Tibial nerve (tissue), 4 donors: ENCODE results near the gene EPS8. TPM values are rescaled to one million over a fixed set of nuclear protein-coding genes. Genes with fewer than 3 reads are reported as not detected.

Experiments
- DNase-seq, 2 donors: peaks; one replicate each; pipeline ENCODE4 v3.0.0-alpha.2; 2019; ENCODE audit warnings: low spot score in 2 of 2
- H3K27ac ChIP-seq, 4 donors: fragments of 200-600 bp; sonication (generic) in 3 of 4; one replicate each; pipeline ENCODE4 v1.5.1; 2017 to 2019; ENCODE audit warnings: mild to moderate bottlenecking in 1 of 4
- H3K27me3 ChIP-seq, 2 donors: fragments of 200-600 bp; sonication (generic) in 1 of 2; one replicate each; pipeline versions ENCODE4 v1.5.1 to v1.6.0; 2017 to 2019
- H3K36me3 ChIP-seq, 3 donors: fragments of 200-600 bp; sonication (generic); one replicate each; pipeline ENCODE4 v1.5.1; 2018 to 2019
- H3K4me1 ChIP-seq, 4 donors: fragments of 200-600 bp; sonication (generic) in 3 of 4; one replicate each; pipeline ENCODE4 v1.5.1; 2017 to 2019
- H3K4me3 ChIP-seq, 4 donors: fragments of 200-600 bp; sonication (generic) in 3 of 4; one replicate each; pipeline ENCODE4 v1.5.1; 2017 to 2019; ENCODE audit warnings: mild to moderate bottlenecking in 1 of 4, moderate library complexity in 1 of 4
- H3K9me3 ChIP-seq, 4 donors: fragments of 200-600 bp; sonication (generic) in 3 of 4; one replicate each; pipeline ENCODE4 v1.5.1; 2017 to 2019
- EP300 ChIP-seq, 2 donors: sonication (generic); formaldehyde crosslinking; IDR thresholded peaks; one replicate each; pipeline ENCODE4 v1.6.1; 2017; ENCODE audit warnings: antibody characterized with exemption in 2 of 2, mild to moderate bottlenecking in 1 of 2
- POLR2A ChIP-seq, 2 donors: fragments of 450-650 bp; IDR thresholded peaks; one replicate each; pipeline ENCODE4 v1.6.1; 2017; ENCODE audit warnings: antibody characterized with exemption in 2 of 2, mild to moderate bottlenecking in 2 of 2, moderate library complexity in 2 of 2
- WGBS, 2 donors: methylation state at CpG; one replicate each; pipeline ENCODE4 v1.1.5; 2018; 5-methylcytosine and 5-hydroxymethylcytosine counted together
- total RNA-seq, 4 donors: library from RNA; depleted of rRNA; stranded (reverse); fragments of >200 nt; gene quantifications; one replicate each; pipeline ENCODE4 v1.1.0, GENCODE V29; 2016
- TF ChIP-seq, protein P1 (sequence below), 5 experiments: fragments of 200-600 bp in 3 of 5; fragments of 450-650 bp in 2 of 5; sonication (generic) in 3 of 5; IDR thresholded peaks; one replicate each; pipeline ENCODE4 v1.5.1; 2016 to 2019; ENCODE audit warnings: antibody characterized with exemption in 5 of 5, mild to moderate bottlenecking in 3 of 5, moderate library complexity in 2 of 5

The EPS8 gene
- total RNA-seq, 4 donors from 2014 or later: 153 to 215 (median 193) TPM

DNA sequence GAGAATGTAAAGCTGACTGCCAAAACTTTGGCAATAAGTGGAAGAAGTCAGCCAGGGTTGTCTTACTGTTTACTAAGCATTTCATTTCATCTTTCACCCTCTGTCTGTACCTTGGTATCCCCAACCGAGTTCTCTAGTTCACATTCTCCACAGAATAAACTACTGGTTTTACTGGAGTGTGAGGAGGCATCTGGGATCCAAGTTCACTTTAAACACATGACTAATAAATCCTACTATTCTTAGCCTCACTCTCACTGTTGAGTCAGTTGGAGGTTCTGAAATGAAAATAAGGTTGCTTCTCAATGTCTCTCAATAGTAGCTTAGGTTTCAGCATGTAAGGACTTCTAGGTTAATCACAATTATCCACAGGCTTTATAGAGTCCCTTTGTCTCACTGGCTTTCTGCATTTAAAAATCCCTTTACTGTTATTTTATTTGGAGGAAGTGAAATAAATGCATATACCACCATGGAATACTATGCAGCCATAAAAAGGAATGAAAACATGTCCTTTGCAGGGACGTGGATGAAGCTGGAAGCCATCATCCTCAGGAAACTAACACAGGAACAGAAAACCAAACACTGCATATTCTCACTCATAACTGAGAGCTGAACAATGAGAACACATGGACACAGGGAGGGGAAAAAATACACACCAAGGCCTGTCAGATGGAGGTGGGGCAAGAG, 95.8 kb downstream of the EPS8 start:
- no peaks in the 10 kb centered on the region for H3K9me3 ChIP-seq
- H3K4me1 ChIP-seq: peaks cover 0 to 51% (median 26%) of the 10 kb centered on the region in 4 donors
- DNase-seq: no peak
- 86 to 89% methylated on average over 2 of the region's 2 CpGs for WGBS, 2 donors
- no peak overlapping the region for H3K4me3 ChIP-seq
- no peaks in the 10 kb centered on the region for H3K36me3 ChIP-seq
- peak overlapping the region in 1 of 4 donors; percentile 9 for H3K27ac ChIP-seq
- TF ChIP-seq, protein P1, sequence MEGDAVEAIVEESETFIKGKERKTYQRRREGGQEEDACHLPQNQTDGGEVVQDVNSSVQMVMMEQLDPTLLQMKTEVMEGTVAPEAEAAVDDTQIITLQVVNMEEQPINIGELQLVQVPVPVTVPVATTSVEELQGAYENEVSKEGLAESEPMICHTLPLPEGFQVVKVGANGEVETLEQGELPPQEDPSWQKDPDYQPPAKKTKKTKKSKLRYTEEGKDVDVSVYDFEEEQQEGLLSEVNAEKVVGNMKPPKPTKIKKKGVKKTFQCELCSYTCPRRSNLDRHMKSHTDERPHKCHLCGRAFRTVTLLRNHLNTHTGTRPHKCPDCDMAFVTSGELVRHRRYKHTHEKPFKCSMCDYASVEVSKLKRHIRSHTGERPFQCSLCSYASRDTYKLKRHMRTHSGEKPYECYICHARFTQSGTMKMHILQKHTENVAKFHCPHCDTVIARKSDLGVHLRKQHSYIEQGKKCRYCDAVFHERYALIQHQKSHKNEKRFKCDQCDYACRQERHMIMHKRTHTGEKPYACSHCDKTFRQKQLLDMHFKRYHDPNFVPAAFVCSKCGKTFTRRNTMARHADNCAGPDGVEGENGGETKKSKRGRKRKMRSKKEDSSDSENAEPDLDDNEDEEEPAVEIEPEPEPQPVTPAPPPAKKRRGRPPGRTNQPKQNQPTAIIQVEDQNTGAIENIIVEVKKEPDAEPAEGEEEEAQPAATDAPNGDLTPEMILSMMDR (IDR thresholded peaks at IDR 0.05): no peak
- TF ChIP-seq EP300 (IDR thresholded peaks at IDR 0.05): no peak
- TF ChIP-seq POLR2A (IDR thresholded peaks at IDR 0.05): no peak
- H3K27me3 ChIP-seq: no peaks in the 10 kb centered on the region

DNA sequence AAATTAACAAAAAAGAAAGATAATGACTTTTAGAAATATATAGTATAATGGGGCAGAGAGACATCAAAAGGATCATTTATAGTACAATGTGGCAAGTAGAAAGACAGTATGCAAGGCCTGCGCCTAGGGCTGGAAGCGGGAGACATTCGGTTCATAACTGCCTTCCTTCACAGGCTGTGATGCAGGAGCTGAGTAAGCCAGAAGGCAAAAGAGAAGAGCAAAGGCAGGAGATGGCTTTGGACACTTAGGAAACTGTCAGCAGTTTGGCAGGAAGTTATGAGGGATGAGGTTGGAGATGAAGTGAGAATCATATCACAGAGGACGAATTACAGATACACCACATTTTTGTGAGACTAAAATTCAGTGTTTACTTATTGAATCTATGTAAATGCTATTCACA, 97.8 kb downstream of the EPS8 start:
- DNase-seq: no peak
- 82 to 90% methylated on average over 4 of the region's 4 CpGs for WGBS, 2 donors
- Histone ChIP-seq H3K27me3 (no peaks in the 10 kb centered on the region), H3K4me3 (no peak overlapping the region), H3K27ac (peak overlapping the region in 1 of 4 donors; percentile 36), H3K9me3 (no peaks in the 10 kb centered on the region), H3K36me3 (no peaks in the 10 kb centered on the region), H3K4me1 (peaks cover 0 to 50% (median 21%) of the 10 kb centered on the region in 4 donors)
- TF ChIP-seq EP300 (IDR thresholded peaks at IDR 0.05): peak in 1 of 2 donors; percentile 26
- TF ChIP-seq, protein P1 (IDR thresholded peaks at IDR 0.05): no peak

DNA sequence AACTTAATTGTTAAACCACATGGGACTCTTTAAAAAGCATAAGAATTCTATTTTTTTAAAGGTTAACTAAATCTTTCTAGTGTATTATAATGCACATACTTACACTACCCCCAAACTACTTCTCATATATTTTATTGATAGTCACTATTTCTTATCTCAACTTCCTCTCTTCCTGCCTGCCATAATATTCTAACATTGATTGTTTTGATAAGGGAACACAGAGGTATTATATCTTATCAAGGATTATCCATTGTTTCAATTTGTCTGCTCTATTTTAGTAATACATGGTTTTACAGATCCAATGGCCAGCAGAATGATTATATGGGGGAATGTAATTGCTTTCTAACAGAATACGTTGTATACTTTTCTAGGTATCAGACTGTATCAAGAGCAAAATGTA, 98.9 kb downstream of the EPS8 start:
- 84% methylated on average over 1 of the region's 1 CpG for WGBS, 2 donors
- Histone ChIP-seq H3K4me3 (no peak overlapping the region), H3K27me3 (no peaks in the 10 kb centered on the region), H3K4me1 (peaks cover 0 to 50% (median 21%) of the 10 kb centered on the region in 4 donors), H3K27ac (peak overlapping the region in 2 of 4 donors; percentile 88 to 89), H3K36me3 (no peaks in the 10 kb centered on the region), H3K9me3 (no peaks in the 10 kb centered on the region)
- DNase-seq: no peak
- TF ChIP-seq POLR2A (IDR thresholded peaks at IDR 0.05) (no peak), EP300 (IDR thresholded peaks at IDR 0.05) (no peak)
- TF ChIP-seq, protein P1 (IDR thresholded peaks at IDR 0.05): no peak

DNA sequence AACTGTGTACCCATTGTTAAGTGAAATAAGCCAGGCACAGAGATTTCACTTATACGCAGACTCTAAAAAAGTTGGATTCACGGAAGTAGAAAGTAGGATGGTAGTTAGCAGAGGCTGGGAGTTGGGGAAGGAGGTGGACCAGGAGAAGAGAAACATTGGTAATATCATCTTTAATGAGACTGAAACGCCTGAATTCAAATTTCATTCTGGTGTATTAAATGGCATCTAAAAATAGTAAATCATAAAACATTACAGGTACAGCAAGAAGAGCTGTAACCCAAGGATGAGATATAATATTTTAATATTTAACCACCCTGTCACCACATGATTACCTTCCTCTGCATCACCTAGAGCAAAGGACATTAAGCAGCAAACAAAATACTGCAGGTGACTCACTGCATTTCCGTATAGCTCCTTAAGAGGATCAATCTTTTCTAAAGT, 99.4 kb downstream of the EPS8 start:
- no peaks in the 10 kb centered on the region for H3K36me3 ChIP-seq
- H3K4me3 ChIP-seq: no peak overlapping the region
- no peaks in the 10 kb centered on the region for H3K27me3 ChIP-seq
- no peak for DNase-seq
- H3K27ac ChIP-seq: peak overlapping the region in 3 of 4 donors; percentile 56 to 89 (median 88)
- H3K4me1 ChIP-seq: peaks cover 0 to 50% (median 21%) of the 10 kb centered on the region in 4 donors
- TF ChIP-seq POLR2A (IDR thresholded peaks at IDR 0.05) (no peak), EP300 (IDR thresholded peaks at IDR 0.05) (no peak)
- TF ChIP-seq, protein P1 (IDR thresholded peaks at IDR 0.05): no peak
- H3K9me3 ChIP-seq: no peaks in the 10 kb centered on the region
- 64 to 69% methylated on average over 4 of the region's 4 CpGs for WGBS, 2 donors

DNA sequence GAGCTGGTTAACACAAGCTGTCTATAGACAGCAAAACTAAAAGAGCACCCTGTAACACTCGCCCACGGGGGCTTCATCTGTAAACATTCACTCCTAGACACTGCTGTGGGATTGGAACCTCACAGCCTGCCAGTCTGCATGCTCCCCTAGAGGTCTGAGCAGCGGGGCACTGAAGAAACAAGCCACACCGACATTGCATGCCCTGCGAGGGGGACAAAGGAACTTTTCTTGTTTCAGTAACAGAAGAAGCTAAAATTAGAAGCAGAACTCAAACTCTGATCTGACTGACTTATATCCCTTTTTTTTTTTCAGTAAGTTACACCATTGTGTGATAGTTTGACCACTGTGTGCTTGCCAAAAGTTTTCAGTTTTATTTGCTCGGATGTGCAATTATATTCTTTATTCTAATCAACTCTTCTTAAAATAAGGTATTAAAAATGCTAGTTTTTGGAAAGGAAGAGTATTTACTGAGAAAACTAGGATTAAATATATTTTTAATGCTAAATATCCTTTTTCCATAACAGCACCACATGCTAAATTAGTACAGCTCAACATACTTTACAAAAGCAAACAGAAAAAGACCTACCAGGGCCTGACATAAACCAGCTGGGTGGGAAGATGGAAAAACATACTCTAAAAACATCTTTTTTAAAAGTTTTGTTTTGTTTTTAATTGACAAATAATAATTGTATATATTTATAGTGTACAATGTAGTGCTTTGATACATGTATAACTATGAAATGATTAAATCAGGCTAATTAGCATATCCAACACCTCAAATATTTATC, 100.2 kb downstream of the EPS8 start:
- Histone ChIP-seq H3K9me3 (no peaks in the 10 kb centered on the region), H3K36me3 (no peaks in the 10 kb centered on the region), H3K27ac (peak overlapping the region; percentile 56 to 89 (median 84)), H3K27me3 (no peaks in the 10 kb centered on the region), H3K4me3 (peak overlapping the region; percentile 17 to 44 (median 22)), H3K4me1 (peaks cover 0 to 50% (median 21%) of the 10 kb centered on the region in 4 donors)
- WGBS, 2 donors: 9 to 20% methylated on average over 6 of the region's 6 CpGs
- TF ChIP-seq, protein P1 (IDR thresholded peaks at IDR 0.05): no peak
- TF ChIP-seq EP300 (IDR thresholded peaks at IDR 0.05) (no peak), POLR2A (IDR thresholded peaks at IDR 0.05) (no peak)
- no peak for DNase-seq
